HG02885 (cell line): ENCODE results near the gene DUSP8.

ENCODE experiments used
- ATAC-seq: cut with Tn5 transposase; IDR thresholded peaks from one replicate; pipeline ENCODE4 v1.9.1; 2021; ENCODE audit warnings: mild to moderate bottlenecking; ENCODE audit not compliant: unreplicated experiment, poor library complexity

The DUSP8 gene

DNA sequence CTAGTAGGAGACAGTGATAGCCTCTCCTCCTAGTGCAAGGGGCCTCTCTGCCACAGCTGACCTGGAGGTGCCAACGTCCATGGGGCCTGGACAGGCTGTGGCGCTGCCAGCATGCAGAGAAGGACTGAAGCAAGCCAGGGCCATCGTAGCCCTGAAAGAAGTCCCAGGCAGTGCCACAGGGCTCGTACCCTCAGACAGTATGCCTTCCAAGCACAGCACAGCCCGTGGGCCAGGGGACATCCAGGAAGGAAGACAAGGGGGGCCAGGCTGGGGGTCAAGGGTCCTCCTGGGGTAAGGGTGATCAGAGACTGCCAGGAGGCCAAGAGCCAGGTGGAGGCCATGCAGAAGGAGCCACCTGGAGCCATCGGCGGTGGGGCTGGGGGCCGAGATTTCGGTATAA, 65.1 kb downstream of the DUSP8 start:
- no peak for ATAC-seq

DNA sequence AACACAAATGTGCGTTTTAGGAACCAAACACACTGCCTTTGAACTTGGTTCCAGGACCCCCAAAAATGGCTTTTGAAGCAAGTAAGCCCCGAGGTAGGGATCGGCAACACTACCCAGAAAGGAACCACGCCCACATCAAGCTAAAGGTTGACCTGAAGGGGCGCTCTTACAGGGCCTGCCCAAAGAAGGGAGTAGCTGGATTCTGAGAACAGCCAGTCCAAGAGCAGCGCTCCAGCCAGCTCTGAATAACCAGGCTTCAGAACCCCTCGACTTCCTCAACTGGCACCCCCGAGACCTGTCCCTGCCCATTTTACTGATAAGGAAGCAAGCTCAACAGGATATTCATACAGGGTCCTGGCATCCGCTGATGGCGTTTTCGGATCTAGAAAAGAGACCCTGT, 66.6 kb downstream of the DUSP8 start:
- ATAC-seq, result no peak

DNA sequence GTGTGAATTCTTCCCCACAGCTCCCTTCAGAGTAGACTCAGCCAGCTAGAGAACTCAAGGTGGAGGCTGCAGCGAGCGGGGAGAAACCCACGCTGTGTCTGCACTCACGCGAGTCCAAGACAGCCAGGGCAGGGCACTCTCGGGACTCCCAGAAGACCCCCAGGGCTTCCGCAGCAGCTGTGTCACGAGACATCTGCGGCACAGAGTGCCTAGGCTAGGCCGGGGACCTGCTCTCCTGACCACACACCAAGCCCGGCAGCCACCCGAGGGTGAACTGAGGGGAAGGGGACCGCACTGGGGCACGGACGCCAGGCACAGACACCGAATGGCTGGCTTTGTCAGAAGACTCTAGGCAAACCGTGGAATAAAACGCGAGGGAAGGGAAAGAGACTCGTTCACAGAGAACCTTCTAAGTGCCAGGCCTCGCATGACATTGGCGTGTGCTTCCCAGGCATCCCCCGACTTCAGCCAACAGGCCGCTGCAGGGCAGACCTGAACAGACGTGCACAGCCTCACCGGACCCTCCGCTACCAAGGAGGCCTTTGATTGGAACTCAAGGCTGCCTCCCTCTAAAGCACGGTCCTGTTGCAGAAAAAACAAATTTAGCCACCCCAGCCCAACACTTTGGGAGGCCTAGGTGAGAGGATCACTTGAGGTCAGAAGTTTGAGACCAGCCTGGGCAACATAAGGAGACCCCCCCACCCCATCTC, 67.3 kb downstream of the DUSP8 start:
- ATAC-seq, result no peak

DNA sequence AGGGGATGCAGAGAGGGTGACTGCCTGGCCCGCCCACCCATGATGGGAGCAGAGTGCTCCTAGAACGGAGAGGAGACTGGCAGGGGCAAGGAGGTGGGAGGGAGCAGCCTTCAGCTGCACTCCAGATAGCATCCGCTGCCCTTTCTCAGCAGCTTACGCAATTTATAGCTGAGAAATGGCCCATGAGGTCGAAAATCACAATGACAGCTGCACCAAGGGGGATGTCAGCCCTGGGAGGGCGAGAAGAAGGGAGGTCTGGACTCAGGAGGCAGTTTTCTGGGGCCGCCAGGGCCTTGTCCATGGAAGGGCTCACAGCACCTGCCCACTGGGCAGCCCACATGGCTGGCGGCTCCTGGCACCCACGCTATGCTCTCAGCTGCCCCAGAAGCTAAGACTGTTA, 67.9 kb downstream of the DUSP8 start:
- no peak for ATAC-seq
